Activated gamma-delta T cell treated with Interleukin-2 at 50 U/mL for 16 hours (primary cell): ENCODE data around the gene MRTFA.
"Not testable (repeated sequence)": the region's sequence is repeated elsewhere in the genome, so short reads cannot be mapped to it uniquely, and the experiment has no call there.

Experiments
- DNase-seq: peaks from one replicate; pipeline ENCODE4 v3.0.0-alpha.2; 2020

MRTFA gene

DNA sequence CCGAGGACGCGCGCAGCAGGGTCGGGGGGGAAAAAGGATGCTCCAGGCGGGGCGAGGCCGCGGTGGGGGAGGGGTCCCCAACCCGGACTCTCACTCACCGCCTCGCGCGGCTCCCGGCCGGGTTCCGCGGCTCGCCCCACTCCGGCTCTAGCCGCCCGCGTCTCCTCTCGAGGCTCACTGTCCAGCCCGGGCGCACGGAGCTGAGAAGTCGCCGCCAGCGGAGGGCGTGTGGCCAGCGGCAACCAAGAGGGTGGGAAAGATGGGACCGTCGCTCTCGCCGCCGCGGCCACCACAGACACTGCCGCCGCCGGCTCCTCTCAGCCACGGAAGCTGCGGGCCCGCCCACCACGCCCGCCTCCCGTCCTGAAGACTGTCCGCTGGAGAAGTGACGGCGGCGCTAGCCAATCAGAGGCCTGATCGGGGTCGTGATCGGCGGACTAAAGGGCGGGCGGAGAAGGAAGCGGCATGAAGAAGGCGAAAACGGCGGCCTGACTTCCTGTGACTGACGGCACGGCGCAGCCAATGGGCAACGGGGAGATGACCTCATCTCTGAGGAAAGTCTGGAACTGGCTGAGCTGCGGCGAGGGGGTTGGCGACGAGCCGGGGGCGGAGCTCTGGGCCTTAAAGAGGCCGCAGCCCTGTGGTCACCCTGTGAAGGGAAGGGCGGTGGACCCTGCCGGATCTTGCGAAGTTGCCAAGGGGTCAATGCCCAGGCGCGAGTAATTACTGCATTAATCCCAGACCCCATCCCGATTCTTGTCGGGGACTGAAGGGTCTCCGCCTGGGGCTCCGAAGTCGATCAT is at the start of gene MRTFA:
Gene MRTFA (minus strand): TSS at position 340 of the 803 bp plus-strand sequence.
- DNase-seq: peak; percentile 100

DNA sequence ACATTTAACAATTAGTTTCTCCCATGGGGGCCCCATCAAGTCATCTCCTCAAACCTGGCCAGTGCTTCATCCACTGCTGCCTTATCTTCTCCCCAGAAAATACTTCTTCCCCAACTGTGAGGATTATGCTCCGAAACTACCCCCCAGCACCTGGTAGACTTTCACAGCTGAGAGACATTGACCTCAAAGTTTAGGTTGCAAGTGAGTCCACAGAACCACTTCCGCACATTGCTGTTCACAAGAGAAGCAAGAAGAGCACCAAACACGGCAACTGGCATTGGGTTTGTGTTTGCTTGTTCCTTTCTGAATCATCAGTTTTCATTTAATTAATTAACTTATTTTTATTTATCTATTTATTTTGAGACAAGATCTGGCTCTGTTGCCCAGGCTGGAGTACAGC is 48.9 kb upstream of the MRTFA start:
- no peak for DNase-seq

DNA sequence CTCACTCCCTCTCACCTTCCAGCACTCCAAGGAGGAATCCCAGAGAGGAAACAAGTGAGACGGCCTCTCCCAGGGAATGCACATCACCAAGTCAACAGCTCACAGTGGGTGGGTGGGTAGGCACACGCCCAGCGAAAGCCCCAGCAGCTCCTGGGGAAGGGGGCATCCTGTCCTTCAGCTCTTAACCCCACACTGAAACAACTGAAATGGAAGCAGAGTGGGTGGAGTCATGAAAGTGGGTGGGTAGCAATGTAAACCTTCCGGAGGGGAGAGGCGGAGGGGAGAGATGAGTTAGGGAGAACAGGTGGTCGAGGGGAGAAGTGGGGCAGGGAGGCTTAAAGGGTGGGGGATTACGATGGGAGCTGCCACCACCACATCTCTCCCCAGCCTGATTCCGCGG is 48.2 kb upstream of the MRTFA start:
- DNase-seq: no peak

DNA sequence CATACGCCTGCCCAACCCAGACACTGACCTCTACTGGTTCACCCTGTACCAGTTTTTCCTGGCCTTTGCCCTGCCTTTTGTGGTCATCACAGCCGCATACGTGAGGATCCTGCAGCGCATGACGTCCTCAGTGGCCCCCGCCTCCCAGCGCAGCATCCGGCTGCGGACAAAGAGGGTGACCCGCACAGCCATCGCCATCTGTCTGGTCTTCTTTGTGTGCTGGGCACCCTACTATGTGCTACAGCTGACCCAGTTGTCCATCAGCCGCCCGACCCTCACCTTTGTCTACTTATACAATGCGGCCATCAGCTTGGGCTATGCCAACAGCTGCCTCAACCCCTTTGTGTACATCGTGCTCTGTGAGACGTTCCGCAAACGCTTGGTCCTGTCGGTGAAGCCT is 44.9 kb upstream of the MRTFA start:
- DNase-seq: no peak

DNA sequence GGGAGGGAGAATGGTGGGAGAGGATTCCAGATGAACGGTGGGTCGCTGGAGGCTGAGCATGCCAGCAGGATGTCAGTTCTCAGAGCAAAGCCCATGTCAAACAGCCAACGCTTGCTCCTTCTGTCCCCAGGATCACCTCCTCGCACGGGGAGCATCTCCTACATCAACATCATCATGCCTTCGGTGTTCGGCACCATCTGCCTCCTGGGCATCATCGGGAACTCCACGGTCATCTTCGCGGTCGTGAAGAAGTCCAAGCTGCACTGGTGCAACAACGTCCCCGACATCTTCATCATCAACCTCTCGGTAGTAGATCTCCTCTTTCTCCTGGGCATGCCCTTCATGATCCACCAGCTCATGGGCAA is 44.3 kb upstream of the MRTFA start:
- DNase-seq: no peak

DNA sequence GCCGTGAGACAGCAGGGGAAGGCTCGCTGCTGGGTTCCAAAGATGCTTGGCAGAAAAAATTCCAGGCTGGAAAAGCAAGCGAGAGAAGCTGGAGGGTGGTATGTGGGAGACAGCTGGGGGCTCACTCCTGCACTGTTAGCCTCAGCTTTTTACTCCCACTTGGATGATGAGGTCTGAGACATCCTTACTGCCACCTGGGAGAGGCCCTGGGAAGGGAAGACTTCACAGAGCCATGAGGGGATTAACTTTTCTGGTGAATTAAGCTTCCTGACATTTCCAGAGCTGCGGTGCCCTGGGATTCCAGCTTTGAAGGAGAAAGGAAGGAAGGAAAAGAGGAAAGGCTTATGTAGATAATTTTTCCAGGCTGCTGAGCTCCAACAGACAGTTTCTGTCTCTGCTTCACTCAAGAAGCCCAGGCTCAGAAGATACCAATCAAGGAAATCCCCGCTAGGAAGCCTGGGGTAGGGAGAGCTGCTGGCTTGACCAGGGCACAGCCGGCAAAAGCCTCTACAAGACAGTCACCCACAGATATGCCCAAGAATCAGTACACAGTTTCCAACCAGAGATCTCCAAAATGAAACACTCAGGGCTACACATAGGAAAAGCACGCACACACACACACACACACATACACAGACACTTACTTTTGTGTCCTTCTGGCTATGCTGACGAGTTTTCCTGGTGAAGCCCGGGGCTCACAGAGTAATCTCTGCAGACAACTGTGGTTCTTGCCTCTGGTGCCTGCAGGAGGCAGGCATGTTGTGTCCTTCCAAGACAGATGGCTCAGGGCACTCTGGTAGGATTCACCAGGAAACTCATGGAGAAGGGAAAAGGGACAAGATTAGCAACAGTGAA is 43.7 kb upstream of the MRTFA start:
- DNase-seq: no peak

DNA sequence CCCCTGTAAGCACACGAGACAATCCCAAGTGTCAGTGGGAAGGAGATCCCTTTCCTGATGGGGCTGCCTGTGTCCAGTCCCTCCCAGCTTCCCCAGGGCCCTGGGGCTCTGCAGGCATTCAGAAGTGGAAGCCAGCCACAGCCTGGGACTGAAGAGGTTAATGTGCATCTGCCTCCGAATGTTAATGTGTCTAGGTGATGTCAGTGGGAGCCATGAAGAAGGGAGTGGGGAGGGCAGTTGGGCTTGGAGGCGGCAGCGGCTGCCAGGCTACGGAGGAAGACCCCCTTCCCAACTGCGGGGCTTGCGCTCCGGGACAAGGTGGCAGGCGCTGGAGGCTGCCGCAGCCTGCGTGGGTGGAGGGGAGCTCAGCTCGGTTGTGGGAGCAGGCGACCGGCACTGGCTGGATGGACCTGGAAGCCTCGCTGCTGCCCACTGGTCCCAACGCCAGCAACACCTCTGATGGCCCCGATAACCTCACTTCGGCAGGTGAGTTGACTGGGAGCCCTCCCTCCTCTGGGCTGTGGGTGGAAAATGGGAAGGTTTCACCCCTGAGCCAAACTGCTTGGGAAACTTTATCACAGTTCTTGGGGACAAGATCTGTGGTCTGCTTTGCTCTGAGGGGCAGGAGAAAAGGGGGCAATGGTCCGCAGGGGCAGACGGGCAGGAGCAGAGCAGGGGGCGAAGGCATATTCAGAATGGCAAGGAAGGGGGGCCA is 42.9 kb upstream of the MRTFA start, which contains the start of gene MCHR1:
Gene MCHR1 (plus strand): TSS at position 236 of the 715 bp plus-strand sequence. CDS start 169 bp downstream, at position 405.
- no peak for DNase-seq

DNA sequence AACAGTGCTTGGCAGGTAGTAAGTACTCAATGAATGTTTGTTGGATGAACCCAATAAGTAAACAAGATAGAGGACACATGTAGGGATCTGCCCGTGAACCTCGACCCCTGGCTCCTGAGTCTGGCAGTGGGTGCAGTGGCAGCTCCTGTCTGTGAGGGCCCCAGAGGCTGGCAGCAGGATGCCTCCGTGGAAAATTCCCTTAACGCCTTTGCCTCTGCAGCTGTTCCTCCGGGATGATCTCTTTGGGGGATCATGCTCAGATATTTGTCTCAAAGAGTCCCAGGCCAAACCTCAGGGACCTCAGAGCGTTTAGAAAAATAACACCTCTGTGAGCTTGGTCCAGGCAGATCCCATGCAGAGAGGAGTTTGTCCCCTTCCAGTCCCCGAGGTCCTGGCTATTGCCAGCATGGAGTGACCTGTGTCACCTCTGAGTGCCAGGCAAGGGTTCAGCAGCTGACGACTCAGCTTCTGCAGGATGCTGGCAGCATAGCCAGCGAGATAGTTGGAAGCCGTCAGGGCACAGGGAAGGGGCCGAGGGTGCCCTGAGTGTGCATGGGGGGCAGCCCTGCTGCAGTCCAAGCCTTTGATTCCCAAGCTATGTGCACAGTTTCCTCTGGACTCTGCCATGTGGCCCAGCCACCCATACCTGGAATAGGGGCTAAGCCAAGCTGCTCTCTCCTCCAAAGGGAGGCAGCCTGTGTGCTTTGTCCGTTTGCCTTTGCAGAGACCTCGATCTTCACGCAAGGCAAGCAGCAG is 42.2 kb upstream of the MRTFA start:
- no peak for DNase-seq

DNA sequence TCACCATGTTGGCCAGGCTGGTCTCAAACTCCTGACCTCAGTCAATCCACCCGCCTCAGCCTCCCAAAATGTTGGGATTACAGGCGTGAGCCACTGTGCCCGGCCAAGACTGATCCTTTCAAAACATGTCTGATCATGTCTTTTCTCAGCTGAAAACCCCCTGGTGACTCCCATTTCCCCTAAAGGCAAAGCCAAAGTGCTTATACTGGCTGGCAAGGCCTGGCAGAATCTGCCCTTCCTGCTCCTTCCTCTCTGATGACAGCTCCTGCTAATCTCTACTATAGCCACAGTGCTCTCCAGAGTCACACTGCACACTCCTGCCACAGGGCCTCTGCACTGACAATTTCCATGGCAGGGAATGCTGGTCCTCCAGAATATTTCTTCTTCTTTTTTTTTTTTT is 40.1 kb upstream of the MRTFA start:
- DNase-seq: no peak

DNA sequence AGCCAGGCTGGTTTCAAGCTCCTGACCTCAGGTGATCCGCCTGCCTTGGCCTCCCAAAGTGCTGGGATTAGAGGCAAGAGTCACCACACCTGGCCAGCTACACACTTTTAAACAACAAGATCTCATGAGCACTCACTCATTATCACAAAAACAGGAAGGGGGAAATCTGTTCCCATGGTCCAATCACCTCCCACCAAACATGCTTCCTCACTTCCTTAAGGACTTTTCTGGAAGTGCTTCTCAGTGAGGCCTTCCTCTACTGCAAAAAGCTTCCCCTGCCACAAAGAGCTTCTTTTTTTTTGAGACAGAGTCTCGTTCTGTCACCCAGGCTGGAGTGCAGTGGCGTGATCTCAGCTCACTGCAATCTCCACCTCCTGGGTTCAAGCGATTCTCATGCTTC is 39.6 kb upstream of the MRTFA start:
- not testable (repeated sequence) for DNase-seq

DNA sequence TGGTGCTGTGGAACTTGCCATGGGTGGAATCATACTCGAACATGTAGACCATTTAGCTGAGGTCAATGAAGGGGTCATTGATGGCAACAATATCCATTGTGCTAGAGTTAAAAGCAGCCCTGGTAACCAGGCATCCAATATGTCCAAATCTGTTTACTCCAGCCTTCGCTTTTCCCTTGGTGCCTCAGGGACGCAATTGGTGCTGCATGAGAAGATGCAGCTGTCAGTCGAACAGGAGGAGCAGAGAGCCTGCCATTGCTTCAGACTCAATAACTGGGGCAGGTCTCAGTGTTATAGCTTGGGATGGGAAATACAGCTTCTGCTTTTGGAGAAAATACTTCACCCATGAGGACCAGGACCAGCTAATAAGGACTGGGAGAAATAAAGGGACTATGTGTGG is 37.8 kb upstream of the MRTFA start:
- DNase-seq: no peak

DNA sequence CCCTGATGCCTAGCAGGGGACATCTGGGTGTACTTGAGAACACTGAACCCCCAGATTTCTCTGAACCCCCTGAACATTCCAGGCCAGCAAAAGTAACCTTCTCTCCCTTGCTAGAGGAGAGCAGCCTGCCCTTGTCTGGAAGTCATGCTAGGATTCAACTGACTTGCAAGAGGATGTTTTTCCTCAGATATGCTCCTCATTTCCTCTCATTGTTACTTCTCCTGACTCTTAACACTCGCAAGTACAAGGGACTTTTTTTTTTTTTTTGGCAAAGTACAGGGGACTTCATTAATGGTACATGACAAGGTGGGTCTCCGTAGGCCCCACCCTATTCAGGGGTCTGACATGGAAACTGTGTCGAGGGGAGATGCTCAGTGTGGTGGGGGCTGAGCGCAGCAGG is 36.5 kb upstream of the MRTFA start:
- no peak for DNase-seq

DNA sequence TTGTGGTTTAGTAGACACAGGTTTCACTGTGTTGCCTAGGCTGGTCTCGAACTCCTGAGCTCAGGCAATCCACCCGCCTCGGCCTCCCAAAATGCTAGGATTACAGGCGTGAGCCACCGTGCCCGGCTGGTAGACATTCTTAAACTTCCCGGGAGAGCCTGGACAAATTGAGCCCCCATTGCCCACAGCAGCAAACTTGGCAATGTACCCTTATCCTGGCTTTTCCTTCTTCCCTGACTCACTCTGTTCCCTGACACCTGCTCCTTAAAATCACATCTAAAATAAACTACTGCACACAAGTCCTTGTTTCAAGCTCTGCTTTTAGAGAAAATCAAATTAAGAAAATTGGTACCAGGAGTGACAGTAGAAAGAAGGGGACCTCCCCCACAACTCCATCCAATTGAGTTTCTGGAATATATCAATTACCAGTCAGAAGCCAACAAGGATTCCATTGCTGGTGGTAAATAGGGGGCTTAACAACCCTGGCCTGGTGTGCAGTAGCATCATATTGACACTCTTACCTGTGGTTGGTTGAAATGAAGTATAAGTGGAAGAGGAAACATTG is 35.4 kb upstream of the MRTFA start:
- DNase-seq: no peak

DNA sequence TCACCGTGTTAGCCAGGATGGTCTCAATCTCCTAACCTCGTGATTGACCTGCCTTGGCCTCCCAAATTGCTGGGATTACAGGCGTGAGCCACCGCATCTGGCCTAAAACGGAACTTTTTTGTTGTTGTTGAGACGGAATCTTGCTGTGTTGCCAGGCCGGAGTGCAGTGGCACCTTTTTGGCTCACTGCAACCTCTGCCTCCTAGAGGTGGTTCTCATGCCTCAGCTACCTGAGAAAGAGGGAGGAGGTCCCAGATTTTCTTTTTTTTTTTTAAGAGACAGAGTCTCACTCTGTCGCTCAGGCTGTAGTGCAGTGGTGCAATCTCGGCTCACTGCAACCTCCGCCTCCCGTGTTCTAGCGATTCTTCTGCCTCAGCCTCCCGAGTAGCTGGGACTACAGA is 34.9 kb upstream of the MRTFA start:
- DNase-seq: no peak

DNA sequence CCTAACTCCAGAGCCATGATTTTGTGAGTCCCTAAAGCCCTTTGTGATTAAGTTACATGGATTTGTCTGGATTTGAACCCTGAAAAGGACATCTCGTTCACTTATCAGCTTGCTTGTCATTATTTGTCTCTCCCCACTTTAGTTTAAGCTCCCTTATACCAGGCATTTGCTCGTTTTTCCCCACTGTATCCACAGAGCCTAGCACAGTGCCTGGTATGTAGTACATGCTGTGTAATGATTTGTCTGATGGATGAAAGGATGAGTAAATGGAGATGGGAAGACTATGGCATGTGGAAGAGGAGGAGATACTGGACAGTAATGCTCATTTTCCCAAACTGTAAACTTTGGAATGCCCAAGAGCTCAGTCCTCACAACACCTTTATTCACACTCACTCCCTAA is 33.5 kb upstream of the MRTFA start:
- no peak for DNase-seq

DNA sequence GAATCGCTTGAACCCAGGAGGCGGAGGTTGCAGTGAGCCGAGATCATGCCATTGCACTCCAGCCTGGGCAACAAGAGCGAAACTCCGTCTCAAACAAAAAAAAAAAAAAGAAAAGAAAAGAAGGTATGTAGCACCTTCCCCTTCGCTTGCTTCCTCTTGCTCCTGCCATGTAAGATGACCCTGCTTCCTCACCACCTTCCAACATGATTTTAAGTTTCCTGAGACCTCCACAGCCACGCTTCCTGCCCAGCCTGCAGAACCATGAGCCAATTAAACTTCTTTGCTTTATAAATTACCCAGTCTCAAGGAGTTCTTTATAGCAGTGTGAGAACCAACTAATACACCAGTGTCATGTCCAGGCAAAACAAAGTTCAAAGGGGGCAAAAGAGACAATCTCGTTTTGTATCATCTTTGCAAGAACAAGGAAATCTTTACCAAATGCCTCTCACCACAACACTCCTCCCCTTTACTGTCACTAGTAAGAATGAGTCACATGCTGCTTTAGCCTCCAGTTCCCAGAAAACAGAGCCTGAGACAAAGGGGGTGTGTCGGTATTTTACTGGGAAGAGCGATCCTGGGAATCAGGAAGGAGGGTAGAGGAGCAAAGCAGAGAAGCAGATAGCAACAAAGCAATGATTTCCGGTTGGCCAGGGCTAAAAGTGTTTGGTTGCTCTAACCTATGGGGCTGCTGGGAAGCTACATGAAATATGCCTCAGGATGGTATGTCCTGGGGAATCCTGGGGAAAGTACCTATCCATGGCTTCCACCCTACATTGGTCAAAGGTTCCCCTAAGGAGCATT is 32.3 kb upstream of the MRTFA start:
- no peak for DNase-seq

DNA sequence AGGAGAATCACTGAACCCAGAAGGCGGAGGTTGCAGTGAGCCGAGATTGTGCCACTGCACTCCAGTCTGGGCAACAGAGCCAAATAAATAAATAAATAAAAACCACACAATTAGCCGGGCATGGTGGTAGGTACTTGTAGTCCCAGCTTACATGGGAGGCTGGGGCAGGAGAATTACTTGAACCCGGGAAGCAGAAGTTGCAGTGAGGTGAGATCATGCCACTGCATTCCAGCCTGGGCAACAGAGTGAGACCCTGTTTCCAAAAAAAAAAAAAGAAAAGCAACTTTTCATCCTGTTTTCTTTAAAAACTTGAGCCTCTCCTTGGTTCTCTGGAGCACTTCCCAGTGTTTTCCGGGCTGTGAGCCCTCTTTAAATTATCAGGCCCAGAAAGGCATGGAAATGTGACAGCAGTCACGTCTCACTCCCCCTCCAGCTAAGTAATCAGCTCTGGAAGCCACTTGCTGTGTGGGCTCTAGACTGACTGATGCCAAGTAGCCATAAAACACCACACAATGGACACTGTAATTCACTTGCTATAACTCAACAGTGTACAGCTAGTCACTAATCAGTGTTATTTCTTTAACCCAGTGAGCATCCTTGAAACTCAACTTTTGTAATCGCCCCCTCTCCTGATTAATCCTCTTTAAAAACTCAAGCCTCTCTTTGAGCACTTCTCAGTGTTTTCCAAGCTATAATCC is 29.8 kb upstream of the MRTFA start:
- no peak for DNase-seq

DNA sequence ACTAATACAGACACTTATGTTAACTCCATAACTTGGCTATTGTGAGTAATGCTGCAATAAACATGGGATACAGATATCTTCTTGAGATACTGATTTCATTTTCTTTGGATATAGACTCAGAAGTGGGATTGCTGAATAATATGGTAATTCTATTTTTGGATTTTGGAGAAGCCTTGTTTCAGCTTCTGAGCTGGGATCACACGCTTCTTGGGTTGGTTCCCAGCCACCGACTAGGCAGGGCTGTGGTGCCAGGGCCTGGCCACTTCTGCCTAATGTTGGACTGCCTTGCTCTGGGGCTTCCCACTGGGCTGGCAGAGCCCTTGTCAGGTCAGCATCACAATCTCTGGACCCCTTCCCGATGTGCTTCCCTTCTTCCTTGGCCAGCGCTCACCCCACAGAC is 28.8 kb upstream of the MRTFA start:
- DNase-seq: no peak

DNA sequence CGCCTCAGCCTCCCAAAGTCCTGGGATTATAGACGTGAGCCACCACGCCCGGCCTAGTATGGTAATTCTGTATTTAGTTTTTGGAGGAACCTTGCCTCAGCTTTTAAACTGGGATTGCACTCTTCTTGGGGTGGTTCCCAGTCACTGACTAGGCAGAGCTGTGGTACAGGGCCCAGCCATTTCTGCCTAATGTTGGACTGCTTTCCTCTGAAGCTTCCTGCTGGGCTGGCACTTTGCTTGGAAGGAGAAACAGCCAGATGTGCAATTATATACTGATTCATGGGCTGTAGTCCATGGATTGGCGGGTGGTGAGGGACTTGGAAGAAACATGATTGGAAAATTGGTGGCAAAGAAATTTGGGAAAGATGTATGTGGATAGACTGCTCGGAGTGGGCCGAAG is 25.2 kb upstream of the MRTFA start:
- DNase-seq: no peak

DNA sequence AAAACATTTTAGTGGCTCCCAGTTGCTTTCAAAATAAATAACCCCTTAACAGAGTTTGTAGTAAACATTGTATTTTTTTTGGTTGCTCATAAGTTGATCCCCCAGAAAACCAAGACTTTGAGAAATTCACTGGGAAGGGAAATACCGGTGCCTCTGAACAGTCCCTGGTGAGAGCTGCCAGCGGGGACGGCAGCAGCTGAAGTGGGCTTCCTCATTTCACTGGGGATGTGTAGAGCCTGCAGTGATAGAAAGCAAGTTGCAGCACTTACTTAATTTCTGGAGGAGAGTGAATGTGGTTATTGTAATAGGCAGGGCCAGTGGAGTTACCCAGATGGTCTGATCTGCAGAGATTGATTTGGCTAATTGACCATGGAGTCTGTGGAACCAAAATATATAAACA is 24.2 kb upstream of the MRTFA start:
- no peak for DNase-seq

DNA sequence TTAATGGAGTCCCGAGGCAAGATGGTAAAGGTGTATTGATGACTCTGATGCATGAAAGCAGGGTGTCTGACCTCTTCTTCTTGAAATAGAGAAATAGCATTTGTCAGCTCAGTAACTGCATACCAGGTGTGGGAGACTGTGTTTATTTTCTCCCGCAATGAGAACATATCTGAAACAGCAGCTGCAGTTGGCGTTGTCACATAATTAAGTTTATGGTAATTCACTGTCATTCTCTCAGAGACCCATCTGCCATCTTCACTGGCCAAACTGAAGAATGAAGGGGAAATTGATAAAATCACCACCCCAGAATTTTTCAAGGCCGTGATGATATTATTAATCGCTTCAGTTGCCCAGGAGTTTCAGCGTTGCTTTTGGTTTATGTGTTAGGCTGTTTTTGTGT is 22.6 kb upstream of the MRTFA start:
- DNase-seq: no peak
